MCF 10A (cell line): ENCODE measurements around the gene PDZRN4. TPM values are rescaled to one million over a fixed set of nuclear protein-coding genes. Genes with fewer than 3 reads are reported as not detected.

Source experiments
- BruUV-seq: library from RNA; stranded (reverse); fragments of 400-500 nt; replicated peaks from 2 replicates; lab custom pipeline; 2021; lab: Mats Ljungman, UMichigan
- CTCF ChIA-PET: fragments of 300-600 bp; sonication (Branson Sonifier 250); formaldehyde crosslinking; extraction: SDS; loops from one replicate; lab custom pipeline; 2021; ENCODE audit warnings: antibody characterized with exemption, inconsistent platforms; lab: Yijun Ruan, JAX
- POLR2A ChIA-PET: fragments of 300-600, 350-650 bp; sonication (Branson Sonifier 250); formaldehyde crosslinking; extraction: SDS; loops from one replicate; lab custom pipeline; 2020; ENCODE audit warnings: antibody characterized with exemption, inconsistent platforms; lab: Yijun Ruan, JAX
- DNase-seq: peaks from one replicate; pipeline ENCODE4 v3.0.0-alpha.2; 2018; ENCODE audit not compliant: unreplicated experiment
- H3K27ac Mint-ChIP-seq: one replicate; pipeline ENCODE4 v1.8.0; 2022; ENCODE audit warnings: mild to moderate bottlenecking, low read depth, mixed read lengths; ENCODE audit not compliant: unreplicated experiment
- H3K27me3 Mint-ChIP-seq: one replicate; pipeline ENCODE4 v1.8.0; 2022; ENCODE audit warnings: mixed read lengths; ENCODE audit not compliant: insufficient read depth, unreplicated experiment
- H3K36me3 Mint-ChIP-seq: one replicate; pipeline ENCODE4 v1.8.0; 2022; ENCODE audit warnings: mild to moderate bottlenecking, moderate library complexity, mixed read lengths; ENCODE audit not compliant: insufficient read depth, unreplicated experiment
- H3K4me1 Mint-ChIP-seq: one replicate; pipeline ENCODE4 v1.8.0; 2022; ENCODE audit warnings: mixed read lengths; ENCODE audit not compliant: insufficient read depth, unreplicated experiment
- H3K4me3 Mint-ChIP-seq: one replicate; pipeline ENCODE4 v1.8.0; 2022; ENCODE audit warnings: mild to moderate bottlenecking, moderate library complexity, mixed read lengths; ENCODE audit not compliant: unreplicated experiment
- H3K9me3 Mint-ChIP-seq: one replicate; pipeline ENCODE4 v1.8.0; 2022; ENCODE audit warnings: mixed read lengths; ENCODE audit not compliant: unreplicated experiment
- CTCF ChIP-seq: fragments of 200-600 bp; IDR thresholded peaks from one replicate; pipeline ENCODE4 v1.8.0; 2022; ENCODE audit warnings: antibody characterized with exemption, mild to moderate bottlenecking; ENCODE audit not compliant: unreplicated experiment
- intact Hi-C: fragments of 100-400 bp; cut with micrococcal nuclease; formaldehyde crosslinking; loops from 2 replicates; pipeline ENCODE4 v1.14.1; 2022
- total RNA-seq: library from RNA; stranded (reverse); gene quantifications from 2 replicates; pipeline ENCODE4 v1.2.3, GENCODE V29; 2022

The PDZRN4 gene
- total RNA-seq, 1 experiment from 2014 or later, result not detected

GRCh38 chr12:41604830-41605229, 416.7 kb downstream of the PDZRN4 start:
- H3K27me3 Mint-ChIP-seq, result peaks cover 15% of the 10 kb centered on the region
- BruUV-seq, result no TSS peak
- no peaks in the 10 kb centered on the region for H3K36me3 Mint-ChIP-seq
- no peaks in the 10 kb centered on the region for H3K9me3 Mint-ChIP-seq
- POLR2A ChIA-PET, result no interaction called here
- no peak for TF ChIP-seq CTCF
- DNase-seq, result no peak
- no peak overlapping the region for H3K27ac Mint-ChIP-seq
- H3K4me1 Mint-ChIP-seq, result no peaks in the 10 kb centered on the region
- CTCF ChIA-PET, result interaction anchor here (1.1 kb wide), 1 partner anchor 11 kb away, joined by 7 read pairs; no protein-coding TSS in a partner anchor
- intact Hi-C loops, result no loop called here
- no peak overlapping the region for H3K4me3 Mint-ChIP-seq

GRCh38 chr12:41605545-41606305, 417.6 kb downstream of the PDZRN4 start:
- no peak for TF ChIP-seq CTCF
- POLR2A ChIA-PET, result interaction anchor here (0.7 kb wide), 1 partner anchor 784 kb away, joined by 3 read pairs; no protein-coding TSS in a partner anchor
- no peaks in the 10 kb centered on the region for H3K9me3 Mint-ChIP-seq
- no TSS peak for BruUV-seq
- DNase-seq, result no peak
- H3K4me1 Mint-ChIP-seq, result no peaks in the 10 kb centered on the region
- peaks cover 15% of the 10 kb centered on the region for H3K27me3 Mint-ChIP-seq
- H3K36me3 Mint-ChIP-seq, result no peaks in the 10 kb centered on the region
- intact Hi-C loops, result no loop called here
- no peak overlapping the region for H3K4me3 Mint-ChIP-seq
- CTCF ChIA-PET, result no interaction called here
- H3K27ac Mint-ChIP-seq, result no peak overlapping the region

- H3K4me3 Mint-ChIP-seq, result no peak overlapping the region
- DNase-seq, result no peak
- intact Hi-C loops, result no loop called here
- H3K27me3 Mint-ChIP-seq, result peaks cover 9% of the 10 kb centered on the region
- H3K4me1 Mint-ChIP-seq, result no peaks in the 10 kb centered on the region
- TF ChIP-seq CTCF, result no peak
- CTCF ChIA-PET, result no interaction called here
- H3K27ac Mint-ChIP-seq, result no peak overlapping the region
- POLR2A ChIA-PET, result interaction anchor here (0.6 kb wide), 1 partner anchor 55 kb away, joined by 4 read pairs; no protein-coding TSS in a partner anchor
- H3K9me3 Mint-ChIP-seq, result no peaks in the 10 kb centered on the region
- BruUV-seq, result no TSS peak
- H3K36me3 Mint-ChIP-seq, result no peaks in the 10 kb centered on the region
Observed at GRCh38 chr12:41606468-41607445, 418.6 kb downstream of the PDZRN4 start.
